ENCODE data around the gene EMC9. TPM values are rescaled to one million over a fixed set of nuclear protein-coding genes. Genes with fewer than 3 reads are reported as not detected.

Gene EMC9
- total RNA-seq, 1 donor from 2014 or later = 3.4 TPM

DNA sequence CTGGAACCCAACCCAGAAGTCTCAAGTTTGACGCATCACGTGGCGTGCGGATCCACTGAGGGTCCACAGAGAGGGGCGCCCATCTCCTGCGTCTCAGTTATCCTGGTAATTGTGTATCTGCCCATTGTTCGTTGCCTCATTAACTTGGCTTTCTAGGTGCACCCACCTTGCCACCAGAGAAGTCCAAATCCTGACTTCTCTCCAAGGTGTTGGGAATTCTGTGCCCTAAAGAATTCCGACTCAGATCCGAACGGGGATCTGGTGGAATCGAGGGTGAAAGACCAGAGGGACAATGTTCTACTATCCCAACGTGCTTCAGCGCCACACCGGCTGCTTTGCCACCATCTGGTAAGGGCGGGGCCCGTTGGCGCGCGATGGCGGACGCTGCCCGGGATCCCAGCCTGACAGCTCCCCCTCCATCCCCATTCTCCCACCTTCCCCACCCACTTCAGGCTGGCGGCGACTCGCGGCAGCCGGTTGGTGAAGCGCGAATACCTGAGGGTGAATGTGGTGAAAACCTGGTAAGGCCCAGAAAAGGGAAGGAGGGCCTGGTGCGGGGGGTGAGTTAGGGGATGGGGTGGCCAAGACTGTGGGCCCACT, 31.0 kb upstream of the EMC9 start:
- H3K36me3 ChIP-seq = peaks cover 5 to 20% of the 10 kb centered on the region in 2 donors
- intact Hi-C loops (cut with DNase I) = no loop called here
- H3K27me3 ChIP-seq = no peaks in the 10 kb centered on the region
- peak overlapping the region in 1 of 2 donors; percentile 18 for H3K27ac ChIP-seq
- H3K4me1 ChIP-seq = peaks cover 2 to 6% of the 10 kb centered on the region in 2 donors
- DNase-seq (ENCODE audit: low spot score in 2 of 2) = no peak
- no peaks in the 10 kb centered on the region for H3K9me3 ChIP-seq
- H3K4me3 ChIP-seq = peak overlapping the region; percentile 27 to 58
- TF ChIP-seq, protein P1, sequence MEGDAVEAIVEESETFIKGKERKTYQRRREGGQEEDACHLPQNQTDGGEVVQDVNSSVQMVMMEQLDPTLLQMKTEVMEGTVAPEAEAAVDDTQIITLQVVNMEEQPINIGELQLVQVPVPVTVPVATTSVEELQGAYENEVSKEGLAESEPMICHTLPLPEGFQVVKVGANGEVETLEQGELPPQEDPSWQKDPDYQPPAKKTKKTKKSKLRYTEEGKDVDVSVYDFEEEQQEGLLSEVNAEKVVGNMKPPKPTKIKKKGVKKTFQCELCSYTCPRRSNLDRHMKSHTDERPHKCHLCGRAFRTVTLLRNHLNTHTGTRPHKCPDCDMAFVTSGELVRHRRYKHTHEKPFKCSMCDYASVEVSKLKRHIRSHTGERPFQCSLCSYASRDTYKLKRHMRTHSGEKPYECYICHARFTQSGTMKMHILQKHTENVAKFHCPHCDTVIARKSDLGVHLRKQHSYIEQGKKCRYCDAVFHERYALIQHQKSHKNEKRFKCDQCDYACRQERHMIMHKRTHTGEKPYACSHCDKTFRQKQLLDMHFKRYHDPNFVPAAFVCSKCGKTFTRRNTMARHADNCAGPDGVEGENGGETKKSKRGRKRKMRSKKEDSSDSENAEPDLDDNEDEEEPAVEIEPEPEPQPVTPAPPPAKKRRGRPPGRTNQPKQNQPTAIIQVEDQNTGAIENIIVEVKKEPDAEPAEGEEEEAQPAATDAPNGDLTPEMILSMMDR (IDR thresholded peaks at IDR 0.05) = no peak

DNA sequence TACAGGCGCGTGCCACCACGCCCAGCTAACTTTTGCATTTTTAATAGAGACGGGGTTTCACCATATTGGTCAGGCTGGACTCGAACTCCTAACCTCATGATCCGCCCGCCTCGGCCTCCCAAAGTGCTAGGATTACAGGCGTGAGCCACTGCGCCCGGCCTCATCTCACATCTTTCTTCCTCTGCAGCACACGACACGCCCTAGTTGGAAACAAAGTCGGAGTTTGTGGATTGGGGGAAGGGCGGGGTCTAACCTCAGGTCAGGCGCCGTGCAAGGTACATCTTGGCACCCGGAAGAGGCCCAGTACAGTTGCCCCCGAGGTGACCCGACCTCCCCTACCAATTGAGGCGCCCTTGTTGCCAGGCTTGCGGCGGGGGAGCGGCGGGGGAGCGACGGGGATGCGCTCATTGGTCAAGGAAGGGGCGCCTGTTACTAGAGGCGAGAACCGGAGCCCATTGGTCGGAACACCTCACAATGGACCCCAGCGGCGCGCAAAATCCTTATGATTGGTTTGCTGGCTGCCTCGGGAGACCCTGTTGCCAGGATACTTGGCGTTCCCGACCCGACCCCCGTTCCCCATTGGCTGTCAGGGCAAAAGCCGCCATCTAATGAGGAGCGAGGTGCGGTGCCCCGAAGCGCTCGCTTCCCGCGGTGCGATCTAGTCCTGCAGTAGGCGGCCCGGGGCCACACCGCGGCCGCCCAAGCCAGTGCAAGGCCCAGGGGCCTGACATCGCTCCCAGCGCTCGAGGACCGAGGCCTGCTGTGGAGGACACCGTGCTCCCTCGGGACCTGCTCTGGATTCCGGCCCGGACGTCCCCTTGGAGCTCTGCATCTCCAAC, 30.2 kb upstream of the EMC9 start, which contains the start of gene REC8:
Gene REC8, plus strand, starts transcription at position 659 of the 839 bp plus-strand sequence. CDS start 473 bp downstream, outside the sequence.
- H3K36me3 ChIP-seq = peaks cover 9 to 19% of the 10 kb centered on the region in 2 donors
- peak within 1 kb of the TSS; percentile 27 to 58 for H3K4me3 ChIP-seq
- DNase-seq (ENCODE audit: low spot score in 2 of 2) = peak; percentile 38 to 85
- H3K27ac ChIP-seq = peak within 1 kb of the TSS; percentile 1 to 18
- H3K4me1 ChIP-seq = peaks cover 2 to 6% of the 10 kb centered on the region in 2 donors
- no peaks in the 10 kb centered on the region for H3K9me3 ChIP-seq
- no peaks in the 10 kb centered on the region for H3K27me3 ChIP-seq
- intact Hi-C loops (cut with DNase I) = no loop called here
- TF ChIP-seq, protein P1 (IDR thresholded peaks at IDR 0.05) = no peak

DNA sequence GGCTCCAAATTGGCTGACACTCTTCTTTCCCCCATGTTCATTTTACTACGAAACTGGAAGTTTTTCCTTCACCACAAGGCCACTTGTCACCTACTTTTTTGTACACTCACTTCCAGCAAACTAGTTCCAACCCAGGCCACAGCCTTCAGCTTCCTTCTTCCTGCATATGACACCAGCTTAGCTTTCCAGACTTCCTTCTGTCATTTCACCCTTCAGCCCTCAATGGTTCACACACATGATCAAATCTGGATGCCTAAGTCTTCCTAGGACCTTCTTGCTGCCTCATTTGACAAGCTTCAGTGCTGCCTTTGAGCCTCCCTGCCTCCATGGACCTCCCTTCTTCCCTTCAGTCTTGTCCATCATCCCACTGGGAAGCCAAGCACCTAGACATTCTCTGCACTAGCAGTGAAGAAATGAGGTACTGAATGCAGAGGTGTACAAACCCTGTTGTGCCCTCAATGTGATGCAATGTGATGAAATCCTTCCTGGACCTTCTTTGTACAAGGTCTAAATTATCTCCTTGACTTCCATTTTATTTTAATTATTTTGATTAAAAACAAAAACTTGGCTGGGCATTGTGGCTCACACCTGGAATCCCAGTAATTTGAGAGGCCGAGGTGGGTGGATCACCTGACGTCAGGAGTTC, 26.2 kb upstream of the EMC9 start:
- Histone ChIP-seq H3K27ac (no peak overlapping the region), H3K27me3 (no peaks in the 10 kb centered on the region), H3K4me3 (no peak overlapping the region), H3K9me3 (no peaks in the 10 kb centered on the region), H3K4me1 (peaks cover 8 to 12% of the 10 kb centered on the region in 2 donors), H3K36me3 (peaks cover 49 to 56% of the 10 kb centered on the region in 2 donors)
- intact Hi-C loops (cut with DNase I) = no loop called here
- TF ChIP-seq, protein P1 (IDR thresholded peaks at IDR 0.05) = no peak
- no peak for DNase-seq (ENCODE audit: low spot score in 2 of 2)

DNA sequence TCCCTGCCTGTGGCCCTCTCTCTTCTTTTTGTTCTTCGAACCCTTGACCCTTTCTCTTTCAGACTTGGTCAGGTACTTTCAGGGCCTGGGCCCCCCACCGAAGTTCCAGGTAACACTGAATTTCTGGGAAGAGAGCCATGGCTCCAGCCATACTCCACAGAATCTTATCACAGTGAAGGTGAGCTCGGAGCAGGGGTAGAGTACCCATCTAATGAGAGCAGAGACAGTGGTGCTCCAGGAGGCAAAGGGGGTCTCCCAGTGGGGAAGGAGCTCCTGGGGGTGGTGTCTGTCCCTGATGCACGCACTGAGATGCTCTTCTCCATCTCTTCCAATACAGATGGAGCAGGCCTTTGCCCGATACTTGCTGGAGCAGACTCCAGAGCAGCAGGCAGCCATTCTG, 24.4 kb upstream of the EMC9 start:
- Histone ChIP-seq H3K36me3 (peaks cover 50 to 56% of the 10 kb centered on the region in 2 donors), H3K4me3 (no peak overlapping the region), H3K4me1 (peaks cover 9 to 12% of the 10 kb centered on the region in 2 donors), H3K9me3 (no peaks in the 10 kb centered on the region), H3K27ac (no peak overlapping the region), H3K27me3 (no peaks in the 10 kb centered on the region)
- intact Hi-C loops (cut with DNase I) = no loop called here
- TF ChIP-seq, protein P1 (IDR thresholded peaks at IDR 0.05) = no peak
- no peak for DNase-seq (ENCODE audit: low spot score in 2 of 2)

DNA sequence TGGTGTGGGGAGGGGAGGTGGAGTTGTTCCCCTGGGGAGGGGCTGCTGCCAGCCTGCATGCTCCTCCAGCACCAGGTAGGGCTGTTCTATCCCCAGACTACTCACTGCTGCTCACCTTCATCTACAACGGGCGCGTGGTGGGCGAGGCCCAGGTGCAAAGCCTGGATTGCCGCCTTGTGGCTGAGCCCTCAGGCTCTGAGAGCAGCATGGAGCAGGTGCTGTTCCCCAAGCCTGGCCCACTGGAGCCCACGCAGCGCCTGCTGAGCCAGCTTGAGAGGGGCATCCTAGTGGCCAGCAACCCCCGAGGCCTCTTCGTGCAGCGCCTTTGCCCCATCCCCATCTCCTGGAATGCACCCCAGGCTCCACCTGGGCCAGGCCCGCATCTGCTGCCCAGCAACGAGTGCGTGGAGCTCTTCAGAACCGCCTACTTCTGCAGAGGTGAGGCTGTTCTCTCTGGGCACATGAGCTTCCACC, 23.2 kb upstream of the EMC9 start:
- DNase-seq (ENCODE audit: low spot score in 2 of 2) = no peak
- no peaks in the 10 kb centered on the region for H3K27me3 ChIP-seq
- H3K9me3 ChIP-seq = no peaks in the 10 kb centered on the region
- H3K36me3 ChIP-seq = peaks cover 50 to 64% of the 10 kb centered on the region in 2 donors
- no peak overlapping the region for H3K27ac ChIP-seq
- peaks cover 9 to 12% of the 10 kb centered on the region in 2 donors for H3K4me1 ChIP-seq
- intact Hi-C loops (cut with DNase I) = no loop called here
- no peak overlapping the region for H3K4me3 ChIP-seq
- TF ChIP-seq, protein P1 (IDR thresholded peaks at IDR 0.05) = no peak

All from ascending aorta (tissue), 2 donors.